WTC11 (cell line): Measurements from ENCODE around the gene APOA4. TPM values are rescaled to one million over a fixed set of nuclear protein-coding genes. Genes with fewer than 3 reads are reported as not detected.

Source experiments
- ATAC-seq: fragments of 200-7000 bp; cut with Tn5 transposase; 2 replicates; pipeline ENCODE4 v1.10.0; 2021; ENCODE audit warnings: mild to moderate bottlenecking, moderate library complexity
- CTCF ChIA-PET: fragments of 300-600 bp; sonication (Branson Sonifier 250); formaldehyde crosslinking; loops from one replicate; lab custom pipeline; 2021; ENCODE audit warnings: antibody characterized with exemption; lab: Charles Lee
- POLR2A ChIA-PET: fragments of 350-600 bp; sonication (Branson Sonifier 250); formaldehyde crosslinking; loops from one replicate; lab custom pipeline; 2021; ENCODE audit warnings: antibody characterized with exemption; lab: Charles Lee
- DNase-seq: peaks from one replicate; pipeline ENCODE4 v3.0.0; 2021; ENCODE audit warnings: low spot score
- H3K27ac Mint-ChIP-seq: 2 replicates; pipeline ENCODE4 v1.8.0; 2021; ENCODE audit warnings: mixed read lengths
- H3K27me3 Mint-ChIP-seq: 2 replicates; pipeline ENCODE4 v1.8.0; 2021; ENCODE audit warnings: low read depth, mild to moderate bottlenecking, moderate library complexity, mixed read lengths
- H3K36me3 Mint-ChIP-seq: 2 replicates; pipeline ENCODE4 v1.8.0; 2021; ENCODE audit warnings: mixed read lengths
- H3K4me1 Mint-ChIP-seq: 2 replicates; pipeline ENCODE4 v1.8.0; 2022; ENCODE audit warnings: mixed read lengths
- H3K4me3 Mint-ChIP-seq: 2 replicates; pipeline ENCODE4 v1.8.0; 2021; ENCODE audit warnings: mild to moderate bottlenecking, moderate library complexity, mixed read lengths
- H3K9me3 Mint-ChIP-seq: 2 replicates; pipeline ENCODE4 v1.8.0; 2021; ENCODE audit warnings: mixed read lengths
- NR3C1 ChIP-seq: sonication (generic); formaldehyde crosslinking; conservative IDR thresholded peaks from 2 replicates; pipeline ENCODE4 v1.8.1; 2023; ENCODE audit warnings: low read depth, mild to moderate bottlenecking, missing genetic modification reagents
- SOX15 ChIP-seq: fragments of 250-450 bp; sonication (Bioruptor Pico); IDR thresholded peaks from 2 replicates; pipeline ENCODE4 v1.9.0; 2021; ENCODE audit warnings: mild to moderate bottlenecking
- total RNA-seq: library from RNA; stranded (reverse); gene quantifications from 3 replicates; pipeline ENCODE4 v1.2.3, GENCODE V29; 2021
- TF ChIP-seq, protein P1 (sequence below): fragments of 200-600 bp; IDR thresholded peaks from 2 replicates; pipeline ENCODE4 v1.8.0; 2022; ENCODE audit warnings: antibody characterized with exemption
- TF ChIP-seq, protein P2 (sequence below): sonication (generic); formaldehyde crosslinking; IDR thresholded peaks from 2 replicates; pipeline ENCODE4 v1.8.0; 2023; ENCODE audit warnings: missing genetic modification reagents
- TF ChIP-seq, protein P3 (sequence below): sonication (generic); formaldehyde crosslinking; IDR thresholded peaks from 2 replicates; pipeline ENCODE4 v1.8.1; 2023; ENCODE audit warnings: mild to moderate bottlenecking, missing genetic modification reagents, moderate library complexity
- TF ChIP-seq, protein P4 (sequence below): sonication (generic); formaldehyde crosslinking; IDR thresholded peaks from 2 replicates; pipeline ENCODE4 v1.8.0; 2022; ENCODE audit warnings: mild to moderate bottlenecking, missing genetic modification reagents
- TF ChIP-seq, protein P5 (sequence below): sonication (generic); formaldehyde crosslinking; IDR thresholded peaks from 2 replicates; pipeline ENCODE4 v1.8.0; 2022; ENCODE audit warnings: mild to moderate bottlenecking, missing genetic modification reagents
- TF ChIP-seq, protein P6 (sequence below): fragments of 250-450 bp; sonication (Bioruptor Pico); IDR thresholded peaks from 2 replicates; pipeline ENCODE4 v1.9.0; 2021; ENCODE audit warnings: moderate library complexity, mild to moderate bottlenecking, inconsistent platforms, borderline replicate concordance

APOA4 gene
- total RNA-seq, 1 experiment from 2014 or later, result not detected

DNA sequence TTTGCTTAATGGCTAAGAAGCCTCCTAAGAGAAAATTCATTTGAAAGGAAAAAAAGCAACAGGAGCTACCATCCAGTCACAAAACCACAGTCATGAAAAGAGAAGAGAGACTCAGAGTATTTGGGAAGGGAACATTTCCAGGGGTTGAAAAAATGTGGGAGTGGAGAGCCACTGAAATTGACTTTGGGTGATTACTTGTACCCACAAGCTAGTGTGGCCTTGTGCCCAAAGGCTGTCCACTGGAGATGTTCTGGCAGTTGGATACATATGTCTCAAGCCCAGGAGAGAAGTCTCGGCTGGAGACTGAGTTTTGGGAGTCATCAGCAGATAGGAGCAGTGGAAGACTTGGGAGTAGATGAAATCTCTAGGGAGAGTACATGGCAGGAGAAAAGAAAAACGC is 28.3 kb downstream of the APOA4 start:
- Mint-ChIP-seq H3K4me1 (peaks cover 12% of the 10 kb centered on the region; the same call in 1 of the 2 replicates), H3K4me3 (no peak overlapping the region), H3K27ac (no peak overlapping the region), H3K36me3 (no peaks in the 10 kb centered on the region), H3K9me3 (no peaks in the 10 kb centered on the region), H3K27me3 (peaks cover 17% of the 10 kb centered on the region)
- ChIA-PET CTCF (interaction anchor here (1.7 to 8.7 kb wide), 2 partner anchors 41 kb away, joined by 3 to 358 read pairs; partner anchors contain the start of gene APOA1), POLR2A (no interaction called here)
- ATAC-seq (no peak), DNase-seq (no peak)
- TF ChIP-seq, protein P1, sequence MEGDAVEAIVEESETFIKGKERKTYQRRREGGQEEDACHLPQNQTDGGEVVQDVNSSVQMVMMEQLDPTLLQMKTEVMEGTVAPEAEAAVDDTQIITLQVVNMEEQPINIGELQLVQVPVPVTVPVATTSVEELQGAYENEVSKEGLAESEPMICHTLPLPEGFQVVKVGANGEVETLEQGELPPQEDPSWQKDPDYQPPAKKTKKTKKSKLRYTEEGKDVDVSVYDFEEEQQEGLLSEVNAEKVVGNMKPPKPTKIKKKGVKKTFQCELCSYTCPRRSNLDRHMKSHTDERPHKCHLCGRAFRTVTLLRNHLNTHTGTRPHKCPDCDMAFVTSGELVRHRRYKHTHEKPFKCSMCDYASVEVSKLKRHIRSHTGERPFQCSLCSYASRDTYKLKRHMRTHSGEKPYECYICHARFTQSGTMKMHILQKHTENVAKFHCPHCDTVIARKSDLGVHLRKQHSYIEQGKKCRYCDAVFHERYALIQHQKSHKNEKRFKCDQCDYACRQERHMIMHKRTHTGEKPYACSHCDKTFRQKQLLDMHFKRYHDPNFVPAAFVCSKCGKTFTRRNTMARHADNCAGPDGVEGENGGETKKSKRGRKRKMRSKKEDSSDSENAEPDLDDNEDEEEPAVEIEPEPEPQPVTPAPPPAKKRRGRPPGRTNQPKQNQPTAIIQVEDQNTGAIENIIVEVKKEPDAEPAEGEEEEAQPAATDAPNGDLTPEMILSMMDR, result no peak
- TF ChIP-seq, protein P2, sequence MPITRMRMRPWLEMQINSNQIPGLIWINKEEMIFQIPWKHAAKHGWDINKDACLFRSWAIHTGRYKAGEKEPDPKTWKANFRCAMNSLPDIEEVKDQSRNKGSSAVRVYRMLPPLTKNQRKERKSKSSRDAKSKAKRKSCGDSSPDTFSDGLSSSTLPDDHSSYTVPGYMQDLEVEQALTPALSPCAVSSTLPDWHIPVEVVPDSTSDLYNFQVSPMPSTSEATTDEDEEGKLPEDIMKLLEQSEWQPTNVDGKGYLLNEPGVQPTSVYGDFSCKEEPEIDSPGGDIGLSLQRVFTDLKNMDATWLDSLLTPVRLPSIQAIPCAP (CRISPR knock-in tag), result no peak
- TF ChIP-seq NR3C1 (CRISPR knock-in tag), result no peak
- TF ChIP-seq, protein P3, sequence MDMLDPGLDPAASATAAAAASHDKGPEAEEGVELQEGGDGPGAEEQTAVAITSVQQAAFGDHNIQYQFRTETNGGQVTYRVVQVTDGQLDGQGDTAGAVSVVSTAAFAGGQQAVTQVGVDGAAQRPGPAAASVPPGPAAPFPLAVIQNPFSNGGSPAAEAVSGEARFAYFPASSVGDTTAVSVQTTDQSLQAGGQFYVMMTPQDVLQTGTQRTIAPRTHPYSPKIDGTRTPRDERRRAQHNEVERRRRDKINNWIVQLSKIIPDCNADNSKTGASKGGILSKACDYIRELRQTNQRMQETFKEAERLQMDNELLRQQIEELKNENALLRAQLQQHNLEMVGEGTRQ, result no peak
- no peak for TF ChIP-seq SOX15 (CRISPR knock-in tag)

DNA sequence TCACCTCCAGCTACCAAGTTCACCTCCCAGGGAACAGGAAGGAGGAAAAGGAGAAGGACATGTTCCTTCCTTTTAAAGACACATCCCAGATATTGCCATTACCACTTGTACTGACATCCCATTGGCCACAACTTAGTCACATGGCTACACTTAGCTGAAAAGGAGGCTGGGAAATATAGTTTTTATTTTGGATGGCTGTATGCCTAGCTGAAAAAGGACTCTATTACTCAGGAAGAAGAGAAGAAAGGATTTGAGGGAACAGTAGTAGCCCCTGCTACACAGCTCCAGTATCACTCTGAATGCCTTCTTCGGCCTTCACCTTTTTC is 29.4 kb downstream of the APOA4 start:
- peaks cover 12% of the 10 kb centered on the region for H3K4me1 Mint-ChIP-seq
- POLR2A ChIA-PET, result no interaction called here
- no peaks in the 10 kb centered on the region for H3K9me3 Mint-ChIP-seq
- no peaks in the 10 kb centered on the region for H3K36me3 Mint-ChIP-seq
- TF ChIP-seq, protein P4, sequence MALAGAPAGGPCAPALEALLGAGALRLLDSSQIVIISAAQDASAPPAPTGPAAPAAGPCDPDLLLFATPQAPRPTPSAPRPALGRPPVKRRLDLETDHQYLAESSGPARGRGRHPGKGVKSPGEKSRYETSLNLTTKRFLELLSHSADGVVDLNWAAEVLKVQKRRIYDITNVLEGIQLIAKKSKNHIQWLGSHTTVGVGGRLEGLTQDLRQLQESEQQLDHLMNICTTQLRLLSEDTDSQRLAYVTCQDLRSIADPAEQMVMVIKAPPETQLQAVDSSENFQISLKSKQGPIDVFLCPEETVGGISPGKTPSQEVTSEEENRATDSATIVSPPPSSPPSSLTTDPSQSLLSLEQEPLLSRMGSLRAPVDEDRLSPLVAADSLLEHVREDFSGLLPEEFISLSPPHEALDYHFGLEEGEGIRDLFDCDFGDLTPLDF (CRISPR knock-in tag), result no peak
- TF ChIP-seq, protein P3, result peak; percentile 84
- TF ChIP-seq, protein P5, sequence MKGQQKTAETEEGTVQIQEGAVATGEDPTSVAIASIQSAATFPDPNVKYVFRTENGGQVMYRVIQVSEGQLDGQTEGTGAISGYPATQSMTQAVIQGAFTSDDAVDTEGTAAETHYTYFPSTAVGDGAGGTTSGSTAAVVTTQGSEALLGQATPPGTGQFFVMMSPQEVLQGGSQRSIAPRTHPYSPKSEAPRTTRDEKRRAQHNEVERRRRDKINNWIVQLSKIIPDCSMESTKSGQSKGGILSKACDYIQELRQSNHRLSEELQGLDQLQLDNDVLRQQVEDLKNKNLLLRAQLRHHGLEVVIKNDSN (CRISPR knock-in tag), result peak; percentile 80
- TF ChIP-seq, all 79 proteins: peak for 2
- no peak overlapping the region for H3K27ac Mint-ChIP-seq
- ATAC-seq (no peak), DNase-seq (no peak)
- H3K27me3 Mint-ChIP-seq, result peaks cover 26% of the 10 kb centered on the region
- no peak overlapping the region for H3K4me3 Mint-ChIP-seq
- CTCF ChIA-PET, result interaction anchor here (1.3 to 8.7 kb wide), 2 partner anchors 42 to 312 kb away, joined by 5 to 358 read pairs; partner anchors contain the start of gene APOA1

DNA sequence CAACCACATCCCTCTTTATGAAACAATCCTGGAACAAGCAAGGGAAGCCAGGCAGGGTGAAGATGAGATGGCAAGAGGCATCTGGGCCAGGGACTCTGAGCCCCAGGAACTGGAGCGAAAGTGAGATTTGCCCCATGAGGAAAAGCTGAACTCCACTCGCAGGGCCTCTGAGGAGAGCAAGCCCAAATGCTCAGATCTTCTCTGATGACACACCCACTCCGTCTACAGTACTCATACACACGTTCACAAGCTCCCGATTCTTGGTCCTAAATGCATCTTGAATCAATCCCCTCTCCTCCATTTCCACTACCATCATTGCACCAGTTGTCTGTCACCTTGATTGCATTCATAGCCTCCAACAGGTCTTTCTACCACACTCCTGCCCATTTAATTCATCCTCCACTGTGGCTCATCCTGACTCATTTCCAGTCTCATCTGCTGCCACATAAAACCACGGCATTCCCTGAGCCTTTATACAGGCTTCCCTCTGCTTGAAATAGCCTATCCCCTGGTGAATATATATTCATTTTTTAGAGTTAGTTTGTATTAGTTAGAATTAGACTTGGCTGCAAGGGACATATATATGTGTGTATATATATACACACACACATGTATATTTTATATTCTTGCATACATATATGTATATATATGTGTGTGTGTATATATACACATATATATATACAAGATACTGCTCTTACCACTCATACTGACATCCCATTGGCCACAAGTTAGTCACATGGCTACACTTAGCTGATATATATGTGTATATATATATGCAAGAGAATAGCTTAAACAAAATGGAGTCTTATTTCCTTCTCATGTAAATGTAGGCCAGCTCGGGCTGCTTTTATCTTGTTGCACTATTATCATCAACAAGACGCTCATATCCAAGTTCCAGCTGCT is 30.0 kb downstream of the APOA4 start:
- ChIA-PET POLR2A (no interaction called here), CTCF (interaction anchor here (0.8 to 8.7 kb wide), 3 partner anchors 30 to 313 kb away, joined by 4 to 358 read pairs (median 5); partner anchors contain the start of genes APOA1 and APOA4)
- Mint-ChIP-seq H3K4me3 (no peak overlapping the region), H3K27me3 (peaks cover 26% of the 10 kb centered on the region), H3K27ac (no peak overlapping the region), H3K36me3 (no peaks in the 10 kb centered on the region), H3K4me1 (peaks cover 17% of the 10 kb centered on the region)
- ATAC-seq, result no peak
- no peak for DNase-seq
- TF ChIP-seq, protein P6, sequence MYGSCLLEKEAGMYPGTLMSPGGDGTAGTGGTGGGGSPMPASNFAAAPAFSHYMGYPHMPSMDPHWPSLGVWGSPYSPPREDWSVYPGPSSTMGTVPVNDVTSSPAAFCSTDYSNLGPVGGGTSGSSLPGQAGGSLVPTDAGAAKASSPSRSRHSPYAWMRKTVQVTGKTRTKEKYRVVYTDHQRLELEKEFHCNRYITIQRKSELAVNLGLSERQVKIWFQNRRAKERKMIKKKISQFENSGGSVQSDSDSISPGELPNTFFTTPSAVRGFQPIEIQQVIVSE, result no peak
- TF ChIP-seq, all 79 proteins: peak for 0
- no peaks in the 10 kb centered on the region for H3K9me3 Mint-ChIP-seq
